22Rv1 (cell line): ENCODE measurements around the gene ERVFRD-1.

Experiments
- ZFX ChIP-seq: fragments of 450-650 bp; IDR thresholded peaks from 2 replicates; pipeline ENCODE4 v1.6.1; 2017; ENCODE audit warnings: antibody characterized with exemption, borderline replicate concordance
- TF ChIP-seq, protein P1 (sequence below): fragments of 450-650 bp; IDR thresholded peaks from 2 replicates; pipeline ENCODE4 v1.5.1; 2017; ENCODE audit warnings: mild to moderate bottlenecking

DNA sequence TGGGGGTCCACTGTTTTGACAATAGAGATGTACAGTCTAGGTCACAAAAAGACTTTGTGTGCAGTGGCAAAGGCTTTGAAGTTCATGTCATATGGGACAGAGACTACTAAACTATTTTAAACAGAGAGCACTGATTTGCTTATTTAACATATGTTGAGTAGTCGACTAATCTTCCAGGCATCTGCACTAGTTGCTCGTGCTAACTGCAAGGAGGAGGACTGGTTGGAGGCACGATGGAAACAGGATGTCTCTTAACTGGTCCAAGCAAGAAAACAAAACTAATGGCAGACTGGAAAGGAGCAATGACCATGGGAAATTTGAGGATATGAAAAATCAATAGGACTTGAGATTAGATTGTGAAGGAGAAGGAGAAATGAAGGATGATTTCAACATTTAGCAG, 28.5 kb upstream of the ERVFRD-1 start:
- TF ChIP-seq, protein P1, sequence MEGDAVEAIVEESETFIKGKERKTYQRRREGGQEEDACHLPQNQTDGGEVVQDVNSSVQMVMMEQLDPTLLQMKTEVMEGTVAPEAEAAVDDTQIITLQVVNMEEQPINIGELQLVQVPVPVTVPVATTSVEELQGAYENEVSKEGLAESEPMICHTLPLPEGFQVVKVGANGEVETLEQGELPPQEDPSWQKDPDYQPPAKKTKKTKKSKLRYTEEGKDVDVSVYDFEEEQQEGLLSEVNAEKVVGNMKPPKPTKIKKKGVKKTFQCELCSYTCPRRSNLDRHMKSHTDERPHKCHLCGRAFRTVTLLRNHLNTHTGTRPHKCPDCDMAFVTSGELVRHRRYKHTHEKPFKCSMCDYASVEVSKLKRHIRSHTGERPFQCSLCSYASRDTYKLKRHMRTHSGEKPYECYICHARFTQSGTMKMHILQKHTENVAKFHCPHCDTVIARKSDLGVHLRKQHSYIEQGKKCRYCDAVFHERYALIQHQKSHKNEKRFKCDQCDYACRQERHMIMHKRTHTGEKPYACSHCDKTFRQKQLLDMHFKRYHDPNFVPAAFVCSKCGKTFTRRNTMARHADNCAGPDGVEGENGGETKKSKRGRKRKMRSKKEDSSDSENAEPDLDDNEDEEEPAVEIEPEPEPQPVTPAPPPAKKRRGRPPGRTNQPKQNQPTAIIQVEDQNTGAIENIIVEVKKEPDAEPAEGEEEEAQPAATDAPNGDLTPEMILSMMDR = no peak
- no peak for TF ChIP-seq ZFX
